Fibroblast of the conjunctiva (primary cell): ENCODE results near the gene RTKN.
"Not testable (repeated sequence)": the region's sequence is repeated elsewhere in the genome, so short reads cannot be mapped to it uniquely, and the experiment has no call there.

Source experiments
- DNase-seq: peaks from one replicate; pipeline ENCODE4 v3.0.0-alpha.2; 2010; ENCODE audit warnings: low read depth

Gene RTKN, protein sequence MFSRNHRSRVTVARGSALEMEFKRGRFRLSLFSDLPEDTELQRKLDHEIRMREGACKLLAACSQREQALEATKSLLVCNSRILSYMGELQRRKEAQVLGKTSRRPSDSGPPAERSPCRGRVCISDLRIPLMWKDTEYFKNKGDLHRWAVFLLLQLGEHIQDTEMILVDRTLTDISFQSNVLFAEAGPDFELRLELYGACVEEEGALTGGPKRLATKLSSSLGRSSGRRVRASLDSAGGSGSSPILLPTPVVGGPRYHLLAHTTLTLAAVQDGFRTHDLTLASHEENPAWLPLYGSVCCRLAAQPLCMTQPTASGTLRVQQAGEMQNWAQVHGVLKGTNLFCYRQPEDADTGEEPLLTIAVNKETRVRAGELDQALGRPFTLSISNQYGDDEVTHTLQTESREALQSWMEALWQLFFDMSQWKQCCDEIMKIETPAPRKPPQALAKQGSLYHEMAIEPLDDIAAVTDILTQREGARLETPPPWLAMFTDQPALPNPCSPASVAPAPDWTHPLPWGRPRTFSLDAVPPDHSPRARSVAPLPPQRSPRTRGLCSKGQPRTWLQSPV

DNA sequence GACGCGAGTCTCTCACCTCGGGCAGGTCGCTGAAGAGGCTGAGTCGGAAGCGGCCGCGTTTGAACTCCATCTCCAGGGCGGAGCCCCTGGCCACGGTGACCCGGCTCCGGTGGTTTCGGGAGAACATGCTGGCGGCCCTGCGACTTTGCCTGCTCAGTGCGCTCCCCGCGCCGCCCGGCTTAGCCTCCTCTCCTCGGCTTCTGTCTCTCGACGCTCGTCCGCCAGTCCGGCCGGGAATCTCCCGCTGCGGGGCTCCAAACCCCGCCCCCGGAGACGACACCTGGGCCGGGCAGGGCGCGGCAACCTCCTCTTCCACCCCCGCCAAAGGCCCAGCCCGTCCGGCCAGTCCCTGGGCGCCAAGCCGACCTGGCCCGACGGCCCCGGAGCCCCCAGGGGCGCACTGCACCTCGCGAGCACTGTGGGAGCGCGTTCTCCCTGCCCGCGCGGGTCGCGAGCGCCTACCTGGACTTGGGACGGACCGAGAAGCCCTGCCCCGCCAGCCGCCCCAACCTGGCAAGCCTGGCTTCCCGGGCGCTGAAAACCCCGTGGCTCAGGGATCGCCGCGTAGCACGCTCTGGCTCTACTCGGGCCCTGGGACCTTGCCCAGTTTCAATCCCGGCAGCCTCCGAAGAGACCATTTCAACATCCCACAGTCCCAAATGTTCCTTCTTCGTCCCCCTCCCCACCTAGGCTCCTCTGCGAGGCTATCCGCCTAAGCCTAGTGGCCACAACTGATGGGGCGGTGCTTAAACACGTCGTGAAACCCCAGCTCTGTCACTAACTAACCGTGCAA lies at the start of gene RTKN:
Gene RTKN (minus strand): TSS at position 248 of the 793 bp plus-strand sequence. CDS start 121 bp downstream, at position 127.
- DNase-seq: no peak

DNA sequence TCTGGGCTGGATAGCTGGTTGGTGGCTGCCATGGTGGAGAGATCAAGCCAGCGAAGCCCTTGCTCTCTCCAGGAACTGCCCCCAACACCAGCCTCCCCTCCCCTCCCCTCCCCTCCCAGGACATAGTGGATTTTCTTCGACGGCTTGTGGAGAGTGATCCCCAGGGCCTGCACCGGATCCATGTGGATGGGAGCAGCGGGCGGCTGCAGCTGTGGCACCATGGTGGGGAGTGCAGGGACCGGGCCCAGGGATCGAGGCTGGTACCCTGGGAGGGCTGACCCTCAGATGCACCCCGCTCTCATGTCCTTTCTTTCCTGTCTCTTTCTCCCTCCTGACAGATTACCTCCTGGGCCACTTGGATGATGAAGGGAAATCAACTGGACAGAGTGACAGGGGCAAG lies 48.2 kb upstream of the RTKN start:
- no peak for DNase-seq

DNA sequence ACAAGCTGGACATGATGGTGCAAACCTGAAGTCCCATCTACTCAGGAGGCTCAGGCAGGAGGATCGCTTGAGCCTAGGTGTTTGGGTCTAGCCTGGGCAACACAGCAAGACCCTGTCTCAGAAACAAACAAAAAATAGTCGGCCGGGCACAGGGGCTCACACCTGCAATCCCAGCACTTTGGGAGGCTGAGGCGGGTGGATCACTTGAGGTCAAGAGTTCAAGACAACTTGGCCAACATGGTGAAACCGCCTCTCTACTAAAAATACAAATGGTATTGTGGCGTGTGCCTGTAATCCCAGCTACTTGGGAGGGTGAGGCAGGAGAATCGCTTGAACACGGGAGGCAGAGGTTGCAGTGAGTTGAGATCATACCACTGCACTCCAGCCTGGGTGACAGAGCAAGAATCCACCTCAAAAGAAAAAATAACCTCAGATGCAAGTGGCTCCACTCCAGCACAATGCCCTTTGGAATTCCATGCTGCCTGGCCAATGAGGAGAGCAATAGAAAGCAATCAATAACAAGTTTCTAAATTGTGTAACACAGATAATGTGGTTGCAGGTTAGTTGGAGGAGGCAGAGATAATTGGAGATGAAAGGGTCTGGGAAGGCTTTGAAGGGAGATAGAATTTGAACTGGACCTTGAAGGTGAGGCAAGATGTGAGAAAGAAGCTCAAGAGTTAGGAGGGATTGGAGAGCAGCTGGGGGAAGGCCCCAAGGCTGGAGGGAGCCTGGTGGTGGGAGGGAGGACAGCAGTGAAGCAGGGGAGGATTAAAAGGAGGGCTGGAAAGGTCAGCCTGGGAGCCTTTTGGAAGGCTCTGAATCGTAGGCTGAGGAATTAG lies 47.1 kb upstream of the RTKN start:
- DNase-seq: no peak

DNA sequence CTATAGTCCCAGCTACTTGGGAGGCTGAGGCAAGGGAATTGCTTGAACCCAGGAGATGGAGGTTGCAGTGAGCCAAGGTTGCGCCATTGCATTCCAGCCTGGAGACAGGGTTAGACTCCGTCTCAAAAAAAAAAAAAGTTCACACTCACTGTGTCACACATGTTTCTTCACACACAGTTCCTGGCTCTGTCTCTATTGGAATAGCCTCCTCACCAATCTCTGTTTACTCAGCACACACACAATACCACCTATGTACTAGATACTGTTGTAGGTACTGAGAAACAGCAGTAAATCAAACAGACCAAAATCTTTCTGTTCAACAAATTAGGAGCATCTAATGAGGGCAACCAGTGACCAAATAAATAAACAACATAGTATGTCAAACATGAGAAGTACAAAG lies 44.4 kb upstream of the RTKN start:
- no peak for DNase-seq

DNA sequence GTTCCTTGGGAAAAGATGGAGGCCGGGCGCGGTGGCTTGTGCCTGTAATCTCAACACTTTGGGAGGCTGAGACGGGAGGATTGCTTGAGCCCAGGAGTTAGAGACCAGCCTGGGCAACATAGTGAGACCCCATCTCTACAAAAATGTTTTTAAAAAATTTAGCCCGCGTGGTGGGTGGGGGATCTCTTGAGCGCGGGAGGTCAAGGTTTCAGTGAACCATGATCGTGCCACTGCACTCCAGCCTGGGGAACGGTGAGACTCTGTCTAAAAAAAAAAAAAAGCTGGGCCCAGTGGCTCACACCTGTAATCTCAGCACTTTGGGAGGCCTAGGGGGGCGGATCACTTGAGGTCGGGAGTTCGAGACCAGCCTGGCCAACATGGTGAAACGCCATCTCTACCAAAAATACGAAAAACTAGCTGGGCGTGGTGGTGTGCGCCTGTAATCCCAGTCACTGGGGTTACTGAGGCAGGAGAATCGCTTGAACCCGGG lies 42.0 kb upstream of the RTKN start:
- DNase-seq: not testable (repeated sequence)

DNA sequence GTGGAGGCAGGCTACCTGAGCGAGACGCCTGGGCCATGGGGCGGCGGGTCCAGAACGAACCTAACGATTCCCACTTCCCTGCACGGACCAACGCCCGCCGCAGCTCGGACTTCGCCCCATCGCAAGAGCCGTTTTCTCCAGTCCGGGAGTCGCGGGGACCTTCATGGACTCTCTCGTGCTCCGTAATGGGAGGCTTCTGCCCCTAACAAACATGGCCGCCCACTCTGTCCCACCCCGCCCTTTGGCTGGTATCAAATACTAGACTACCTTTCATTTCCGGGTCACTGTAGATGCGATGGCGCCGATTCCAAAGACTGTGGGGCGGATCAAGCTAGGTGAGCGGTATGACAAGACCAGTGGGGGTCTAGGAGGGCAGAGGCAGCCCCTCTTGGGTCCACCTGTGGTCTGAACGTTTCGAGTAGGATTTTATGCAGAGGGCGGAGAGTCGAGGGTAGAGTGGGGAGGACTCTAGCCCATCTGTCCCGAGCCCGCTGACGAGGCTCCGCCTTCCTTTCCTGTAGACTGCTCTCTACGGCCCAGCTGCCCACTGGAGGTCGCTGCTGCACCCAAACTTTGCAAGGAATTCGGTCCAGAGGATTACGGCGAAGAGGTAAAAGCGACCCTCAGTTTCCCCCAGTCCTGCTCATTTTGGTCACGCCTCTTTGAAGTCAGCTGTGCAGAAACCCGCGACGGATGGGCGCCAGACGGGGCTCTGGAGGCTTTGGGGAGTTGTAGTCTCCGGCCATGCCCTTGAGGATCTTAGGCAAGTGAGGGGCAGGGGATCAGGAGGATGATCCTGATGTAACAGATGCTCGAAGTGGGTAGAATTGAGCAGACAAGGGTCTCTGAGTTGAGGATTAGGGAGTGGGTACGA lies 41.3 kb upstream of the RTKN start, which contains the start of the genes CCDC142 and TTC31:
Gene CCDC142 (minus strand): TSS at position 198 of the 874 bp plus-strand sequence. CDS start 161 bp downstream, at position 37.
Gene TTC31 (plus strand): TSS at position 281 of the 874 bp plus-strand sequence. CDS start 15 bp downstream, at position 296.
- peak; percentile 91 for DNase-seq

DNA sequence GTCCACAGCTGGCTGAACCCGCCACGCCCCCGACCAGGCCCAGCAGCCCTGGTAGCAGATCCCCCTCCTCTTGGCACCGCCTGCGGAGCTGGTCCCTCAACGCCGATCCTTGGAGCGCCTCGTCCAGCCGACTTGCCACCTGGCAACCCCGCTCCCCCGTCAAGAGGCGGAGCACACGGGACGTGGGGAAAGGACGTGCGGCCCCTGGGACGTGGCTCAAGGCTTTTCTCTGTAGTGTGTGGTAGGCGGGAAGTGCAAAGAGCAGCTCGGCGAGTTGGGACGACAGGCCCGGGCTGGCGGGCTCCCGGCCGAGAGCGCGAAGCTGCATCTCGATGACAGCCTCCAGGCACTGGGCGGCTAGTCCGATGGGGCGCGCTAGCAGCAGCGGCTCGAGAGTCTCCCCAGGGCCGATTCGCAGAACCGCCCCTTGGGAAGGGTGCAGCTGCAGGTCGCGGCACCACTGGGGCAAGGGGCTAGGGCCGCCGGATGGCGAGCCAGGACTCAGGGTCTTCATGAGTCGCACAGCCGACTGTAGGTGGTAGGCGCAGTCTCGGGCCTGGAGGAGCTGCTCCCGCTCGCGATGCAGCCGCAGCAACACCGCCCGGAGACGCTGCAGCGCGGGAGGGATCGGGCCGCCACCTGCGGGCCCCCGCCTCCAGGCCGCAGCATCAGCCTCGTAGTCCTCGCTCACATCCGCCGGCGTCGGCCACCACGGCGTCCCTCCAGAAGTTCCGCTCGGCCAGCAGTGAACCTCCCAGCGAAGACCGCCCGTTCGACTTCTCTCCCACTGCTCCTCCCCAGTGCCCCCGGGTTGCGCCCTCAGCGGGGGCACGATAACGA lies 40.4 kb upstream of the RTKN start:
- no peak for DNase-seq

DNA sequence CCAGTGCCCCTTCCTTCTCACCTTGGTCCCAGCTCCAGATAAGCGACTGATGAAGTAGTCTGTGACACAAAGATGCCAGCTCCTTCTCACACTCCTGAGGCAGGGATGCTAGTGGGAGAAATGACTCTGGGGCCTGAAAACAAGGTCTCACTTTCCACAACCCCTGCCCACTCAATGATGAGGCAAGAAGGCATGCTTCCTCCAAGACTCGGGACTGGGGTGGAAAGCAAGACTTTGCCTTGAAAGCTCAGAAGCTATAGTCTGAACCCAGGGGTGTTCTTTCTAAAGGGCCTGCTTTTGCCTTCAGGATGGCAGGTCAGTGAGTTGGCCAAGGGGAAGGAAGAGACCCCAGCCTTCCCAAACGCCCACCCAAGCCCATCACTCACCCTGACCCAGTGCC lies 39.7 kb upstream of the RTKN start:
- no peak for DNase-seq

DNA sequence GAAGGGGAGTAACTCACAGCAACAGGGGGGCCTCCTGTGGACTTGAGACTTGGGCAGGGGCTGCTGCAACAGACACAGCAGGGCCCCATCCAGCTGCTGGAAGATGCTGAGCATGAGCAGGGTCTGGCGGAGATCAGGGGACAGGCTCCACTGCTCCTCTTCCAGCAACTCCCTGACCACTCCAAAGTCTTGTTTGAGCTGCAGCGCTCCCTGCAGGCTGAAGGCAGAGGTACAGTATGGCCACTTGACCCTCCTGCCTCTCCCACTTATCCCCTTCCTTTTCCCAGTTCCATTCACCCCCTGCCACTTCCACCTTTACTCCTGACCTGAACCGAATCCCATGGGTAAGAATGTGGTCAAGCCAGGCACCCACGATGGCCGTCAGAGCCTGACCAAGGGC lies 33.2 kb upstream of the RTKN start:
- DNase-seq: no peak

DNA sequence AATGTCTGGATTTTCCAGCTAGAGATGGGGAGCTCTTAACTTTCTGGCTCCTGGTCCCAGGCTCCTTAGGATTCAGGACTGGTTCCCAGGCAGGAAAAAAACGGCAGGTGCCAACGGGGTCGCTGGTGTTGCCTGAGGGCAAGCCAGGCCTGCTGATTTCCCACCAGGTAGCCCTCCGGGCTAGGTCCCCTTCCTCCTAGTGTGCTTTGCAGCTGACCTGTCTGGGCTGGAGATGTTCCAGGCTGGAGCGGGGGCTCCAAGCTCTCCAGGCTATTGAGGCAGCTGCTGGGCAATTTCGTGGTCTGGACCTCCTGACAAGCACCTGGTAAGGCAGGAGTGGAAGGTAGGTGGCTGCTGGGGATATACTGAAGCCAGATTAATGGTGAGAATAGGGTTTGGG lies 32.7 kb upstream of the RTKN start:
- no peak for DNase-seq

DNA sequence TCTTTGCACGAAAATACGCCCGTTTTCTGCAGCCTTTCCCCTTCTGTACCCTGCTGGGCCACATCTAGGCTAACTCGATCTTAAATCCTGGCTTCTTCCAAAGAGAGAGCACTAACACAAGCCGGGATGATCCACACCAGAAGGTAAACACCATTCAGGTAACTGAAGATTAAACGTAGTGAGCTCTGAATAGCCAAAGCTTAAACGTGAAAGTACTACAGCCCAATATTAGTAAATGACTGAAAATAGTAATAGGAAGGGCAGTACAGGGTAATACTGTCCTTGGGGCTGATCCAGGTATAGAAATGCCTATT lies 31.2 kb upstream of the RTKN start:
- no peak for DNase-seq

DNA sequence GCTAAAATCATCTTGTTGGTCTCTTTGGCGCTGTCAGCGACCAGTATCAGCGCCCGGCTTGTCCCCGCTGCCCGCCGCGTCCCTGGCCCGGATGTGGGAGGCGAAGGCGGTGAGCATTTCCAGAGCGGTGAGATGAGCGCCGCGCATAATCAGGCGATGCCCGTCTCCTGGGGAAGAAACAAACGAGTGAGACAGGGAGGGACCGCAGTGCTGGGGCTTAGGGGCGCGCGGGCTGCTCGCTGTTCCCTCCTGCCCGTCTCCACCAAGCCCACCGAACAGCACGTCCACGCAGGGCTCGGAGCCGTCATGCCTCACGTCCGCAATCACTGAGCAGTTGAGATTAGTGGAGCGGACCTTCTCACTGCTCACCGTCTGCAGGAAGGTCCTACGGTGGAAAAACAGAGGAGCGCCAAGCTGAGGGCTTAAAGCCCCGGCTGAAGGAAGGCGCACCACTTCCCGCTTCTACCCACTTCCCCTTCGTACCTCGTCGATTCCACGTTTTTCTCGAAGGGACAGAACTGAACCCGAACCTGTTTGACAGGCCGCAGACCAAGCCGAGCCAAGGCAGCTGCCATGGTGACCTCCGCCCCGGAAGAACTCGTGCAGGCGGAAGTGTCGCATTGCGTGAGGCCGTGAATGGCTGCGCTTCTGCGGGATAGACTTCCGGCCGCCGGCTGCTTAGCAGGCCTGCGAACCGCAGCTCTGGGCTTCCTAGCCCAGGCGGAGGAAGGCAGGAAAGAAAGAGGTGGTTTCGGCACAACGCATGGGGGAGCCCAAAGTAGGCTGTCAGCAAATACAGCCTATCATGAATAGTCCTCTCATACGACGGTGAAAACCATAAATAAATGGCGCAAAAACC lies 30.6 kb upstream of the RTKN start, which contains the start of gene MRPL53:
Gene MRPL53 (minus strand): TSS at position 595 of the 859 bp plus-strand sequence. CDS start 20 bp downstream, at position 575.
- DNase-seq: peak; percentile 85

DNA sequence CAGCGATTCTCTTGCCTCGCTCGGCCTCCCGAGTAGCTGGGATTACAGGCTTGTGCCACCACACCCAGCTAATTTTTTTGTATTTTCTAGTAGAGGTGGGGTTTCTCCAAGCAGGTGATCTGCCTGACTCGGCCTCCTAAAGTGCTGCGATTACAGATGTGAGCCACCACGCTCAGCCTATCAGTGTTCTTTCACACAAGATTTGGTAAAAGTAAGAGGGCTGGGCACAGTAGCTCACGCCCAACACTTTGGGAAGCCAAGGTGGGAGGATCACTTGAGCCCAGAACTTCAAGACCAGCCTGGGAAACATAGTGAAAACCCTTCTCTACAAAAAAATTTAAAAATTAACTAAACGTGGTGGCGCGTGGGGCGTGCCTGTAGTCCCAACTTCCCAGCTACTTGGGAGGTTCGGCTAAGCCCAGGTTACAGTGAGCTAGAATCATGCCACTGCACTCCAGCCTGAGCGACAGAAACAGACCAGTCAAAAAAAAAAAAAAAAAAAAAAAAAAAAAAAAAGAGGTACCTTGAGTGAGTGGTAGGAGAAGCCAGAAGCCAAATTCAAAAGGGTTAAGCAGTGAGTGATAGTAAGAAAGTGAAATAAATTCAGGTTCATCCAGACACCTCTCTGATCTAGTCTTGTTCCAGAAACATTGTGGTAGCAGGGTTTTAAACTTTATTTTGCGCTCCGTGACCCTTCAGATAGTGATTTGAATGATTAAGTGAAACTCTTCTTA lies 29.8 kb upstream of the RTKN start:
- no peak for DNase-seq

DNA sequence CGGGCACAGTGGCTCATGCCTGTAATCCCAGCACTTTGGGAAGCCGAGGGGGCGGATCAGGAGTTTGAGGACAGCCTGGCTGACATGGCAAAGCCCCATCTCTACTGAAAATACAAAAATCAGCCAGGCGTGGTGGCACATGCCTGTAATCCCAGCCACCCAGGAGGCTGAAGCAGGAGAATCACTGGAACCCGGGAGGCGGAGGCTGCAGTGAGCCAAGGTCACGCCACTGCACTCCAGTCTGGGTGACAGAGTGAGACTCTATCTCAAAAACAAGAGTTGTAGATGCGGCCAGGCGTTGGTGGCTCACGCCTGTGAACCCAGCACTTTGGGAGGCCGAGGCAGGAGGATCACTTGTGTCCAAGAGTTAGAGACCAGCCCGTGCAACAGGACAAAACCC lies 29.0 kb upstream of the RTKN start:
- DNase-seq: not testable (repeated sequence)

DNA sequence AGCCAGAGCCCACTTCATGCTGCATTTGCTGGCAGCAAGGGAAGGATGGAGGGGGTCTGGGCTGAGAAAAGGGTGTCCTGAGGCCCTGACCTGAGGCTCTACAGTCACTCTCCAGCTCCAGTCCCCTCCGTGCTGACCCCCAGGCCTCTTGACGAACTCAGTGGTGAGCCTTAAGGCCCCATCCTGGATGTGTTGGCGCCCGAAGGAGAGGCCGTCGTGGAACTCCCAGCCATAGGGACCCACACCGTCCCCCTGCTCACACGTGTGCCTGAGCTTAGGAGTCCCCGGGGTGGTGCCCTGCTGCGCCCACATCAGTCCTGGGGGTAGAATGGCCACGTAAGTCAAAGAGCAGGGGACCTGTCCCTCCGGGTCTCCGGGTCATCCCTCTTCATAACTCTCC lies 22.7 kb upstream of the RTKN start:
- no peak for DNase-seq

DNA sequence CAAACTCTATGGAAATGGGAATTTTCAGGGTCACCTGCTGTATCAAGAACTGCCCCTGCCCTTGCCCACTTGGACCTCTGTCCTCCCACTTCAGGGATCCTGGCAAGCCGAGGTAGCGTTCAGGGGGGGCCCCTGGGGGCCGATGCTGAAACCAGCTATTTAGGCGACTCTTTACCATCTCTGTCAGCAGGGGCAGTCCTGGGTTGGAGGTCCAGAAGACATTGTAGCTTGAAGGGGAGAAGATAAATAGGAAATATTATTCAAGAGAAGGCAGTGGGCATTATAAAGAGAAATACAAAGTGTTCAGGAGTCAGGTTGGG lies 21.0 kb upstream of the RTKN start:
- DNase-seq: no peak

DNA sequence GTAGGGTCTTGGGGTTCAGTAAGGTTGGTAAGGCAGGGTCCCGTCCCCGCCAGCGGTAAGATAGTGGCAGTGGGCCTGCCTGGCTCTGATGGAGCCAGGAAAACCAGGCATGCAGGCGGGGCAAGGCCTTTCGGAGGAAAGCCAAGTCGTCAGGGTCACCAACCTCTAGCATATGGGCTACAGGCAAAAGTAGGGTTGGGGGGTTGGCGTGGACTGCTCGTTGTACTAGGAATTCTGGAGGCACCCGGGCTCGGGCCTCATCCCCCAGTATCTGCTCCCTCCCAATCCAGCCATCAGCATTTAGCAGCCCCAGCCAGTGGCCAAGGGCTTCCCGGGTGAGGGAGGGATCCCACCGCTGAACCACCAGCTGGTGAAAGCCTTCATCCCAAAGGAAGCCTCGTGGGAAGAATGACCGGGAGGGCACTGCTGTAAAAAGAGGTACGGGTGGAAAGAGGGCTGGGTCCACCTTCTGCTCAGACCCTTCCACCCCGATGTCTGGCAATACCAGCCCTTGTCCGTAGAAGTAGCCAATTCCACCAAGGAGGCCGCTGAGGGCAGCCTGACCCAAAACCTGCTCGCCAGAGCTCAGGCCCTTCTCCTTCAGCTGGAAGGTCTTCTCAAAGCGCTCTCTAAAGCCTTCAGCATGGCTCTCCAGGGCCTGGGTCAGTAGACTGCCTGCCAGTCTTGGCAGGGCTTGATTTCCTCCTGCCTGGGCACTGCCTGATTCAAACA lies 20.5 kb upstream of the RTKN start:
- no peak for DNase-seq
